GM21576 (cell line): ENCODE measurements around the gene MAPK9.
A peak's percentile ranks its signal among the peaks of the same experiment; 100 is the strongest.
"Not testable (repeated sequence)": the region's sequence is repeated elsewhere in the genome, so short reads cannot be mapped to it uniquely, and the experiment has no call there.

ENCODE experiments used
- ATAC-seq: cut with Tn5 transposase; IDR thresholded peaks from one replicate; pipeline ENCODE4 v1.9.1; 2021; ENCODE audit warnings: mild to moderate bottlenecking, moderate library complexity; ENCODE audit not compliant: unreplicated experiment

The MAPK9 gene

DNA sequence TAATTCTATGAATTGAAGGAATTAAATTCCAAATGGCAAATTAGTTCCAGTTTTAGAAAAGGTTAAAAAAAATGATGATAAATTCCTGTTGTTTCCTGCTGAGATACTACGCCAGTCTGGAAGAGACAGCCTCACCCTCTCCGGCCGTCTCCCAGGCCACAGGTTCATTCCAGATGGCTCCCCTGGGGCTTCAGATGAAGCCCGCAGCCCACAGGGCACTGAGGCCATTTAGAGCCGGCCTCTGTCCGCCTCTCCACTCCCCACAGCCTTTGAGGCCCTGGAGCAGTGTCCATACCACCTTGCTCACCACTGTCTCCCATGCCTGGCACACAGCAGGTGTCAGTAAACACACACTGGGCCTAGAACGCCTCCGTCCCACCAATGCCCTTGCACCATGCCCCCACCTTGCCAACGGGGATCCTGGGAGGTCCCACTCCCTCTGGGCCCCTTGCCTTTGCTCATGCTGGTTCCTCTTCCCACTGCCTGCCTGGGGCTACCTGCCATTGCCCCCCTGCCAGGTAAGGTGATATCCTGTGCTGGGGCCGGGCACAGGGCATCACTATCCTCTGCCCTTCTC, 35.2 kb upstream of the MAPK9 start:
- ATAC-seq = no peak

DNA sequence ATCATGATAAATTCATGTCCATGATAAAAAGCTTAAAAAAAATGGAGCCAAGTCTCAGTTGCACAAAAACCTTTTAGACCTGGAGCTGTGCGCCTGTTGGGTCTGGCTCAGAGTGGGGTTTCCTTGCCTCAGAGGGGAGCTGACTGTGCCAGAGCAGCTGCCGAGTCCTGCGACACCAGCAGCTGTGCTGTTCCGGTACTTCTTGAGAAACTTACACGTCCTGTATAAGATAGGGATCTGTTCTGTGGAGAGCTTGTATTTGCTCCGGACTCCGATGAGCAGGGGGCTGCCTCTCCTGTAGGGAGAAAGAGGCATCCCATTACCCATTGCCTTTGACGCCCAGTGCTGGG, 32.7 kb upstream of the MAPK9 start:
- ATAC-seq = no peak

DNA sequence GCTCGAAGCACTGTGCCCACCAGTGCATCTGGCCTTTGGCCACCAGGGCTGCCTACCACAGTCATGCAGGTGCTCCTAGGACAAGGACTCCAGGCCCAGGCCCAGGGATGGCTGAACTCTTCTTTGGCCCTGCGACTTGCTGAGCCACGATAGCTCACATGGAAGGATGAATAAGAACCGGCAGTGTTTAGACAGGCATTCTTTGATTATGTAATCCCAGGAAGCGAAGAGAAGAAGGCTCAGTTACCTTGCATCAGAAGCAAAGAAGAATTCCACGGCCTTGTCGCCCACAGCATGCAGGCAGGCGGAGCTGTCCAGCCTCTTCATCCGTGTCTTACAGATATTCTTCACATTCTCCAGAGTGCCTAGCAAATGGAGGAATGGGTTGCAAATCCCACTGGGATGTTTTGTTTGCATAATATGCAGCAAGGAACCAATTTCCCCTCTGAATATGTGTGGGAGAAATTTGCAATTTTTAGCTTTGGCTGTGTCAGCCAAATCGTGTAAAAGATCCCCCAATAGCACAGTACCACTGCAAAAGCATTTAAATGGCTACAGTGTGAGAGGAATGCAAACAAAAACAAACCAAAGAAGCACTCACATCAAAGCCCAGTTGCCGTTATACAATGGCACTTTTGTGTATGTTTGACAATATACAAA, 32.2 kb upstream of the MAPK9 start:
- ATAC-seq = no peak

DNA sequence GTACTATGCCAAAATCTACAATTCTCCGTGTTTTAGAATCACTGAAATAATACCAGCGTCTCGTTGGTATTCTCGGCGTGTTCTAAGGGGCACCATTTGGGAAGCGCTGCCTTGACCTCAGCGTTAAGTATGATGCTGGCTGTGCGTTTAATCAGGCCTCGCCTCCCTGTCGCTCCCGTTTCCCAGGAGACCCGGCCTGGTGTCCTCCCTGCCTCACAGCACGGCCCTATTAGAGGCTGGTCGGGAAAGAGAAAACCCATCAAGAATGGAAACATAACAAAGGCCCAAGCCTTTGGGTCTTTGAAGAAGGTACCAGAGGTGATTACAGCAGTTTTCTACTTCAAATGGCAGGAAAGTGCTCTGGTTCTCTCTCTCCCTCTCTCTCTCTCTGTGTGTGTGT, 31.3 kb upstream of the MAPK9 start:
- ATAC-seq = no peak

DNA sequence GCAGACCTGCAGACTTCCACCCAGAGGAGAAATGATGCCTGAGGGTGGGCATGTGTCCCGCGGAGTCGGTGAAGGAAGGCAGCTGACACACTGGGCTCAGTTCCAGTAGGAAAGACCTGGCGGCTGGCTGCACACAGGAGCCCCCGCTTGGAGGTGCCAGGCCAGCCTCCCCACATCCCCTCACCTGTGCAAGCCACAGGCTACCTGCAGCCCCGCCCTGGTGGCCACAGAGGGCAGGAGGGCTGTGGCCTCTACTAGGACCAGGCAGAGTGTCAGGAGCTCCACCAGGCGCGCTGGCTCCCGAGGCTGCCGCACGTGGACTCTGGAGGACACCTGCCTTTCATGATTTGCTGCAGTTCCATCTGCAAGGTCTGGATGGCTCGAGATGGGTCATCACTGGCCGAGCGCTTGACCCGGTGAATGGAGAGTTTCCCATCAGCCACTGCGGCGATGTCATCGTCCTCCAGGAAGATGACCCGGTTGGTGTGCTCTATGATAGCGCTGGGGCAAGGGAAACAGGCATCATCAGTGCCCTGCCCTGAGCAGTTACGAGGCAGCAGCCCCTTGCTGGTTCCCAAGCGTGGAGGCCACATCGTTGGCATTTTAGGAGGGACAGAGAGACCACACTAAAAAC, 26.7 kb upstream of the MAPK9 start:
- ATAC-seq = no peak

DNA sequence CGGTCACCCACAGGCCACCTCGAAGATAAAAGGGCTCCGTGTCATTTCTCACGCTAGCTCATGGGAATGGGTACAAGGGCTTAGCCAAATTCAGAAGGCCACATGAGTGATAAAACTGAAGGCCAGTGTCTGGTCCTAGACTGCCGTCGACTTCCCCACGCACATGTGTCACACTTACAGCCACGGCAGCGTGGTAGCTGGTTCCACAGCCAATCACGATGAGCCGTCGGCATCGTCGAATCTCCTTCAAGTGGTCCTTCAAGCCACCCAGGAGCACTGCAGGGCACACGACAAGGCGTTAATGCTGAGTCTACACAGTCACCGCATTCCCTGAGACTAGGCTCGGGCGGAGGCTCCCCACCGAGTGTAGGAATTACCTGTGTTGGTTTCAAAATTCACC, 24.7 kb upstream of the MAPK9 start:
- no peak for ATAC-seq

DNA sequence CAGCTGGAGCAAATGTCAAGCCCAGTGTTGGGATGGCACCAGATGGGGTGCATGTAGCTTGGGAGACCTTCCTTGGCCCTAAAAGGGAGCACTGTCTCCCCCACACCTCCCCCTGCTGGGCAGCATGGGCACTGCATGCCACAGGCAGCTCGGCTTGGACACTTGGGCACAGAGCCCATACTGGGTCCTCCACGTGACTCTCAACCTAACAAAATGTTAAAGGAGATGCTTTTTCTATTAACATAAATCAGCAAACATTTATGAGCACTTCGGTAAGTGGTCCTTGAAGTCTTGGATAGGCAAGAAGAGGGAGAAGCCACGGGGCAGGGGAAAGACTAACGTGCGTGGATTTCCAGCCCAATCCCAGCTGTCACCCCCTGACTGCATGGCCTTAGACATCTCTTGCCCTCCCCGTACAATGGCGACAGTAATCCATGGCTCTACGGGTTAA, 23.9 kb upstream of the MAPK9 start:
- ATAC-seq = peak; percentile 57

DNA sequence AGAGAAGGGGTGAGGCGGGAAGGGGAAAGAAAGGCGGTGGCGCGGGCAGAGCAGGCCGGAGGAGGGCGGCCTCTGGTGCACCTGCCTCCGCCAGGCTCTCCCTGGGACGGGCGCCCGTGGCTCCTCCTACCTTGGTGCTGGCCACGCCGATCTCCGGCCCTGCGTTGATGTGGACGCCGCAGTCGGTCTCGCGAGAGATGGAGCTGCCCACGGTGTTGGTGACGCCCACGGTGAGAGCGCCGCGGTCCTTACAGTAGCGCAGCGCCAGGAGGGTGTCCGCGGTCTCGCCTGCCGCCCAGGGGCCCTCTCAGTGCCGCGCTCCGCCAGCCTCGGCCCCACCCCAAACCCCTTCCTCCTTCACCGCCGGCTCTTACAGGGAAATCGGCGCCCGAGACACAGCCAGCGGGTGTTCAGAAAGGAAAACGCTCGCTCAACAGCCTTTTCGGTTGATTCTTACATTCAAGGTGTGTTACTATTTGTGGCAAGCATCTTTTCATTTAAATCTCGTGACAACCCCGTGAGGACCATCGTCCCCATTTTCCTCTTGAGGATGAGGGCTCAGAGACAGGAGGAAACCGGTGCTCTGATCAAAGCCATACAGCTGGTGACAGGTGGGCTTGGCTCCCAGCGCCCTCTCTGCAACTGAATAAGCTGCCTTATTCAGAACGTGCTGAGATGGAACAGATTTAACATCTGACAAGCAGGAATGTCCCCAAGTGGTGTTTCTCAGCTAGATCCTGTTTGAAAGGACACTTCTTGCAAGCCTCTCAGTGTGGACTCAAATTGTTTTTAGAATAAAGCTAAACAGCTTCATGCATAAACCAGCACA, 22.0 kb upstream of the MAPK9 start:
- peak; percentile 92 for ATAC-seq

DNA sequence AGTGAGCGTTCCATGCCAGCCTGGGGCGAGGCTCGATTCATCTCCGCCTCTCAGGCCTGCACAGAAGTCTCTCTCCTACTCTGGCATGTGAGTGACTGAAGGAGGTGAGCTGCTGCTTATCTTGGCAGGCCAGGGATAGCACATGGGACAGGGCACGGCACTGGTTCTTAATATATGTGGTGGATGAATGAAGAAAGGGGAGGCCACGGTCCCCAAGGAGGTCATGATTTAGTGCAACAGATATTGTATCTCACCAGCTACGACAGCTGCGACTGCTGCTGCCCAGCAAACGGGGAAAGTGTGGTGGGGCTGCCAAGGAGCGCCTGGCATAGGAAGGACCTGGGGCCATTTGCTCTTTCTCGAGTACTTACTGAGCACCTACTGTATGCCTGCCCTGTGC, 19.3 kb upstream of the MAPK9 start:
- ATAC-seq = no peak

DNA sequence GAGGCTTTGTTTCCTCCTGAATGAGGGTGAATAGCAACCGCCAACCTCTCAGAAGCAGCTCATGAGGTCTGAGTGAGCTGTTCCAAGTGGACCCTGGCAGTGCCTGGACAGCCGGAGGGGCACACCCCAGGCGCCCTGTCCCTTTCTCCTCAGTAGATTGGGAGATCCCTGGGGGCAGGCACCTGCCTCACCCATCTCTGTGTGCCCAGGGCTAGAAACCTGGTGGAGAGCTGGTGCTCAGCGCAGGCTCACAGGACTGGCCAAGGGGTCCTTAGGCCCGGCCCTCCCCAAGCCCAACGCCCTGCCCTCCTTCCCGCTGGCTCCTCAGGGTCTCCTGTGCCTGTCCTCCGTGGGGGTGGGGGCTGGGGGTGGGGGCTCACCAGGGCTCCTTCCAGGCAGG, 14.9 kb upstream of the MAPK9 start:
- ATAC-seq = no peak

DNA sequence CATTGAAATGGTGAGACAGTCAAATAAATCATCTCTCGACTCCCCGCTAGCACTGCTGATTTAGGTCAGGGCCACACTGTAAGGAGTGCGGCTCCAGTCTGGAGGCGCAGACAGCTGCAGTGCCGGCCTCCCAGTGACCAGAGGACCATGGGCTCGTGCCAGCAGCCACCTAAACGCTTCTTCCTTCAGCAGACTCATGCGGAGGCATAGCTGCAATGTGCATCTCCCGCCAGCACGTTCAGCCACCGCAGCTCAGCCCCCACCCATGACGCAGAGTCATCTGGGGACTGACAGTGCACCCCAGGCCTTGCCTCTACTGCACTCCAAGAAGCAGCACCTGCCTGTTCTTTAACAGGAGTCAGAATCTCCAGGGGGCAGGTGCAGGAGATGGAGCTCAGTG, 13.6 kb upstream of the MAPK9 start:
- ATAC-seq = no peak

DNA sequence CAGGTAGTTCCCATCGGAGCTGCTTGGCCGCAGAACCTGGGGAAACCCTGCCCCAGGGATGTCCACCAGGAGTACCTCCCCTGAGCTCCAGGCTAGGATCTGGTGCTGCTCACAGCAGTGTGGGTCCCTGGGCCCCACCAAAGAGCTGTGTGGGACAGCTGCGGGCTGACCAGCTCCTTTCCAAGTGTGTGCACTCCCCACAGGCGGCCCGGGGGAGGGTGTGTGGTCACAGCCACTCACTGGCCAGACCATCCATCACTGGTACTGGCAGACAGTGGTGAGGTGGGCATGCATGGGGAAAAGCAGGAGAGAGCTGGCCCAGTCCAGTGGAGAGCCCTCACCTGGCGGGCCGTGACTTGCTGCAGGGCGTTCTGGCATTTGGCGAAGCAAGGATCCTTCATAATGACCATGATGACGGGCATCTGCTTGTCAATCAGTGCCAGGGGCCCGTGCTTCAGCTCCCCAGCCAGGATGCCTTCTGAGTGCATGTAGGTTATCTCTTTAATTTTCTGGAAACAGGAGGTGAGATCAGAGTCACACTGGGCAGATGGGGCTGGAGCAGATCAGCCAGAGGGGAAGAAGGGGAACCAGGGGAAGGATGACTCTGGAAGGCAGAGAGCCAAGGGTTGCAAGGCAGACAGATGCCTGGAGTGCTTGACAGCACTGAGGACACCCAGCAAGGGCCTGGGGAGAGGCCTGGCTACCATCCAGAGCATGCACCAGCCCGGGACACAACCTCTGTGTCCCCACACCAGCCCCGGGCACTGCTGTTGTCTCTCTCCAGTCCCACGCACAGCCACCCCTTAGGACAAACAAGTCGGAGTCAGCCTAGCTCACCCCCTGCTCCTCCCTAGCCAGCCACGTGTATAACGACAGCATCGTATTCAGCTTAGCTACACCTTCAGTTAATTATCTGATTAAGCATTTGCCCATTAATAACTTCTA, 12.8 kb upstream of the MAPK9 start:
- no peak for ATAC-seq

DNA sequence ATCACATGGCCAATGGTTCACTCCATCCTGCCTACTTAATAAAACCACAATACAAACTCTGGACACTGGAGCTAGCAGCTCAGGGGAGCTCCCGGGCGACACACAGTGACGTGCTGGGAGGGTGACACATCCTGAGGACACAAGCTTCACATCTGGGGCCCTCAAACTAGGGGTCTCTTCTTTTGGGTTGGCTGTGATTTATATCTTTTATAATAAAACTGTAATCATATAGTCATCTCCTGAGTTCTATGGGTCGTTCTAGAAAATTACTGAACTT, 12.1 kb upstream of the MAPK9 start:
- no peak for ATAC-seq

DNA sequence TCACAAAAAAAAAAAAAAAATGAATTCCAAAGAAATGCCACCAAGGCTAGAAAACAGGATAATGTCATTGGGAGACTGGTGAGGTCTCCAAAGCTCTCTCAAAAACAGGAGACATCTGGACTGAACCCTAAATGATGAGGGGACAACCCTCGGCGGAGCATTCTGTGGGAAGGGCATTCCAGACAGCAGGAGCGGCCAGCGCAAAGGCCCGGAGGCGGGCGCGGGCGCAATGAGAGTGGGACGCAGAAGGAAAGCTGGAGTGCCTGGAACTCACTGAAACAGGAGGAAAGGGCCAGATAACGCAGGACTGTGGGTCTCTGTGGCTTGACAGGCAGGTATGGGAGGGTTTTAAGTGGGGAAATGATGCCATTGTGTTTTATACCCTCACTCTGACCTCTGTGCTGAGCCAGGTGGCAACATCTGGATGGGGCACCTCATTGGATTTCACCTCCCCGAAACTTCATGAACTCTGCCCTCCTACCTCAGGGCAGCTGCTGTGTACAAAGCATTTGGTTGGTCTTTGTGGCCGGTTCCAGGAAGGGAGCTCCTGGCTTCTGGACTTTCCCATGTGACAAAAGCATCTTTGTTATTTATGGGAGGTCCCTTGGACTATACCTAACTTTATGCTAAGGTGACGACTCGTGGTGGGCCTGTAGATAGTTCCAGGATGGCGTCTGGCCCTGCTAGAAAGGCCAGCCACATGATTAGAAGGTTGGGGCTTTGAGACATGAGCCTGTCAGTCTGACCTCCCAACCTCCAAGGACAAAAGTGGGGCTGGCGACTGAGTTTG, 11.5 kb upstream of the MAPK9 start:
- no peak for ATAC-seq

DNA sequence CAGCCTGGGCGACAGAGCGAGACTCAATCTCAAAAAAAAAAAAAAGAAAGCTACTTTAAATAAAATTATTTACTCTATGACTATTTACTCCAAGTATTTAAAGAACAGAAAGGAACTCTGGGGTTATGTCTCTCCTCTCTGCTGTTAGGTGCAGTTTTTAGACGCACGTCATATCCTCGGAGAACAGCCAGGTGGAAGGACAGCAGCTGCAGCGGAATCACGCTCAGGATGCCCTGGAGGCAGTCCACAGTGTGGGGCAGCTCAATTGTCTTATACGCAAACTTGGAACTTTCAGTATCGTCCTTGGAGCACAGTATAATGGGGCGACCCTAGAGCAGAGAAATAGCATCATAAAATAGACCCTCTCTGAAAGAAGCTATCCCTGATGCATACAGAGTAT, 10.4 kb upstream of the MAPK9 start:
- ATAC-seq = no peak

DNA sequence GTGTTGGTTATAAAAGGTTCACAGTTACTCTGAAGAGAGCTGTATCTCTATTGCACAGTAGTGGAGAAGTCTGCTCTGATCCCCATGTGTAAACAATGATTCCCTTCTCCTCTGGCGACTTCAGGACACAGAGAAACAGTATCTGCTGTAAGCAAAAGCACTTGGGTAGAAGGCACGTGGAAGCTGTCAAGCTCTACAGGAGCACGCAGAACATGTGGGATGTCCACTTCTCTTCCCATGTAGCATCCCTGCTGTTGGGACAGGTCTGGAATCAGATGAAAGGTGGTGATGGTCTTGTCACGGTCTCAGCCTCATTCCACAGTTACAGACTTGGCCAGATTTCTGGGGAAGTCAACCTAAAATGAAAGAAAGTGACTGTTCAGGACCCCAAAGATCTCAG, 9.4 kb upstream of the MAPK9 start:
- ATAC-seq = no peak

DNA sequence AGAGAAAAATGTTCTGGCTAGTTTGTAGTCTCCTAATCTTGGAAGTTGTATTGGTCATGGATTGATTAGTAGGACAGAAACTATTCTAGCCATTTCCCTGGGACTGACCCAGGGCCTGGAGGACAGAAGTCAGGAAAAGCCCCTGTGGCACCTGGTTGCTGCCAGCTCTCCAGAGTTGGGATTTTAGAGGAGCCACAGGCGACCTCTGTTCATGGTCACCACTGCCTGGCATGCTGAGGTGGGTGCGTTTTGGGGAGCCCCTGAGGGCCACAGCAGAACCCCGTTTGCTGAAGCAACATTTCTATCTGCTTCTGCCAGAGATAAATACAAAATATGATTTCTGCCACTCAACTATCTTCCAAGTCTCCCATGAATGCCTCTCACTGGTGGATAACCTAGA, 7.6 kb upstream of the MAPK9 start:
- ATAC-seq = no peak

DNA sequence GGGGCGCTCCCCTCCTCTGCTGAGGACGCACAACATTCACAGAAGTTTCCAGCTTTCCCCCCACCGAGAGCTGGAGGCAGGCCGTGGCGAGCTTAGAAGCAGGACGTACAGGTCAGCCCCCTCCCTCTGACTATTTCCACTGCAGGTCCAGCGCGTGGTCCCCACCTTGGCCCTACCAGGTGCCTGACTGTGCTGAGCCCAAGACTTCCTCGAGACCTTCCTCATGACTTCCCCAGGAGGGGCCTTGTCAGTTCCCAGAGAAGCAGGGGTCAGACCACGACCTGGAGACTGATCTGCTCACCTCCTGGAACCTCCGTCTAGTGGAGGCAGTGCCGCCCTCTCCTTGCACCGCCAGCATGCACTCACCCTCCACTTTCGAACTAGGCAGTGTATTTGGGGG, 7.1 kb upstream of the MAPK9 start:
- ATAC-seq = not testable (repeated sequence)

DNA sequence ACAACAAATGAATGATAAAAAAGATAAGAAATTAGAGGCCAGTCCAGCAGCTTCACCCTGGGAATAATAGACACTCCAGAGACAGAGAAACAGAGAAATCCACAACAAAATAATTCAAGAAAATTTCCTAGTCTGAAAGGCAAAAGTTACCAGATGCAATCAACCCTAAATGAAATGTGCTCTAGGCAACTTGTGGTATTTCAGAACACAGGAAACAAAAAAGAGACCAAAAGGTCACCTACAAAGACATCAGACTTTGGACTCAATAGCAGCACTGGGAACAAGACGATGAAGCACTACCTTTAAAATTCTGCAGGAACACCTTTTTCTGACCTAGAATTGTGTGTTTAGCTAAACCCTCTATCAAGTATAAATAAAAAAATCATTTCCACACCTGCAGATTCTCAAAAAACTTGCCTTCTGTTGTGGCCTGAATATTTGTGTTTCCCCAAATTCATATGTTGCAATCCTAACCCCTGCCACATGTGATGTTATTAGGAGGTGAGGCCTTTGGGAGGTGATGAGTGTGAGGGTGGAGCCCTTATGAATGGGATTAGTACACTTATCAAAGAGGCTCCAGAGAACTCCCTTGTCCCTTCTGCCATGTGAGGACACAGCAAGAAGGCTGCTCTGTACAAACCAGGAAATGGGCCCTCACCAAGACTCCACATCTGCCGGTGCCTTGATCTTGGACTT, 5.9 kb upstream of the MAPK9 start:
- ATAC-seq = no peak

DNA sequence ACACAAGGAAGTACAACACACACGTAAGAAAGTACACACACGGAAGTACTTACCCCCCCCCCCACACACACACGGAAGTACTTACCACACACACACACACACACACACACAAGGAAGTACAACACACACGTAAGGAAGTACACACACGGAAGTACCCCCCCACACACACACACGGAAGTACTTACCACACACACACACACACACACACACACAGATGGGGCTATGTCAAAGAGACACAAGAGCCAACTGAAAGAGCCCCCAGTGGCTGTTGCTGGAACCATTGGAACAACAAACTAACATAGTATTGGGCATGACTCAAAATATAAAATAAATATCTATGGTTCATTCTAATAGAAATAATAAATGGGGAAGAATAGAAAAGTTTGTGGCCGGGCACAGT, 4.9 kb upstream of the MAPK9 start:
- ATAC-seq = no peak
